Activated T-helper 1 cell treated with anti-CD3 and anti-CD28 coated beads, Interleukin-2, amount 50 U/mL, for 16 hours (primary cell): ENCODE data around the gene SDS.
"Not testable (repeated sequence)": the region's sequence is repeated elsewhere in the genome, so short reads cannot be mapped to it uniquely, and the experiment has no call there.

Experiments
- DNase-seq, 2 donors: peaks; one replicate each; pipeline ENCODE4 v3.0.0-alpha.2; 2020; ENCODE audit warnings: low read depth in 1 of 2, low spot score in 1 of 2

The SDS gene

DNA sequence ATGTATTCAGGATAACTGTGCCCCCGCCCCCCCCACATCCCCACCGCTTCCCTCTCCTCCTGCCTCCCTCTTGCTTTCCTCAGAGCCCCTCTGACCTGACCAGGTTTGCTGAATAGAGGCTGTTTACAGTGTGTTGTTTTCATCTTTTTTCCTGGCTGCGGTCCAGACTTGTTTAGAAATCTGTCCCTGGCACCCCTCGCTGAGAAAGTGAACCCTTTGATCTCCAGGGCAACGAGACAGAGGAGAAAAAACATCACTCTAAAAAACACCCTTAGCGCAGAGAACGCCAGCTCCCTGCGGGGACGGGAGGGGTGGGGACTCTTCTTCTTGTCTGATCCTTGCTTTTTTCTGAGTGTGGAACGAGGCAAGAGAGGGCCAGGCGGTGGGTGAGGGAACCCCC lies 22.5 kb downstream of the SDS start:
- DNase-seq = no peak

DNA sequence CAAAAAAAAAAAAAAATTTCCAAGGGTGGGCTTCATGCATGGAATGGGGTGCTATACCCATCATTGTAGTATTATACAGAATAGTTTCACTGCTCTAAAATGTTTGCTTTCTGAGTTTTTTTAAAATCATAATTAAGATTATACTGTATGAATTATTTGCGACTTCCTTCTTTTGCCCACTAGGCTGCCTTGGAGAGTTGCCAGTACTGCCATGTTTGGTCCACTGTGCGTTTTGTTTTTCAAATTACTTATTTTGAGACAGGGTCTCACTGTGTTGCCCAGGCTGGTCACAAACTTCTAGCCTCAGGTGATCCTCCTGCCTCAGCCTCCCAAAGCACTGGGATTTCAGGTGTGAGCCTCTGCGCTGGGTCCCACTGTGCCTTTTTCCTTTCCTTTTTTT lies 25.4 kb downstream of the SDS start:
- DNase-seq = no peak

DNA sequence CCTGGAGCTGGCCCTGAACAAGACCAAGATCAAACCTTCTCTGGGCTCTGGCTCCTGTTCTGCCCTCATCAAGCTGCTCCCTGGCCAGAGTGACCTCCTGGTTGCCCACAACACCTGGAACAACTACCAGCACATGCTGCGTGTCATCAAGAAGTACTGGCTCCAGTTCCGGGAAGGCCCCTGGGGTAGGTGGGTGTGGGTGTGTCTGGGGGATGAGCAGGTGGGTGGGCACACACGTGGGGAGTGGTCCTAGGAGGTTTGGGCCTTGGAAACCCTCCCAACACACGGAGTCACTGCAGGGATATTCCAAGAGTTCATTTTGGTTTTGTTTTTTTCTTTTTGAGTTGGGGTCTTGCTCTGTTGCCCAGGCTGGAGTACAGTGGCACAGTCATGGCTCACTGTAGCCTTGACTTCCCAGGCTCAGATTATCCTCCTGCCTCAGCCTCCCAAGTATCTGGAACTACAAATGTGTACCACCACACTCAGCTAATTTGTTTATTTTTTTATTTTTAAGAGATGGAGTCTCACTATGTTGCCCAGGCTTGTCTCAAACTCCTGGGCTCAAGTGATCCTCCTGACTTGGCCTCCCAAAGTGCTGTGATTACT lies 28.8 kb downstream of the SDS start:
- no peak for DNase-seq

DNA sequence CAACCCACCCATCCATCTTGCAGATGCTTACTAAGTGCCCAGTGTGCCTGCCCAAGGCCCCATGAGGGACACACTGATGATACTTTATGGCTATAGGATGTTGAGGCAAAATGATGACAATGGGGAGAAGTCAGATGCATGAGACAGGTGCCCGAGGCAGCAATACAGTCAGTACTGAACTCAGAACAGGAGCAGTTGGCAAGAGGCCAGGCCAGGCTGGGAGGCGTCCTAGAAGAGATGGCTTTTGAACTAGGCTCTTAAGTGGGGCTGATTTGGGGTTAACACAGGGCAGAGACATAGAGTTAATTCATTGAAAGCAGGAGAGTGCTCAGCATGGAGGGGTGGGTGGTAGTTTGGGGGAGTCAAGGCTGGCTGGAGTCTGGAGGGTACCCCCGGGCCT lies 29.7 kb downstream of the SDS start:
- DNase-seq = no peak

DNA sequence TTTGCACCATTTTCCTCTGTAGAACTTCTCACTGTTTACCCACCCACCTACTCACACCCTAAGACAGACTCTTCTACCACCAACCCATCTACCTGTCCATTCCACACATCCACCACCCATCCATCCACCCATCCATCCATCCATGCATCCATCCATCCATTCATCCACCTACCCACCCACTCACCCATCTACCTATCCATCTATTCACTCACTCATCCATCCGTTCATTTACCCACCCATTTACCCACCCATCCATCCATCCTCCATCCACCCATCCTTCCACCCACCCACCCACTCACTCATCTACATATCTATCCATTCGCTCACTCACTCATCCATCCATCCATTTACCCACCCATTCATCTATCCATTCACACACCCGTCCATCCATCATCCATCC lies 30.2 kb downstream of the SDS start:
- DNase-seq = no peak

DNA sequence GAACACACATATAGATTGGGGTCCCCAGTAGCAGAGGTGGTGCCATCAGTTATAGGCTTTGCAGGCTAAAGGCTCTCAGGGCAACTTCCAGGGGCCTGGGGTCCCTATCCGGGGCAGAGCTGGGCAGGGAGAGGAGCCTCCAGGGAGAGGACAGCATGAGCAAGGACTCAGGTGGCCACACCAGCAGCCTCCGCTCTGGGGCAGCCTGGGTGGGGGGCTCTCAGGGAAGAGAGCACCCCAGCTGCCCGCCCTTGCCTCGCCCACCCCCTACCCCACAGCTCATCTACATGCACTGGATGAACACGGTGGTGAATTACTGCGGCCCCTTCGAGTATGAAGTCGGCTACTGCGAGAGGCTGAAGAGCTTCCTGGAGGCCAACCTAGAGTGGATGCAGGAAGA lies 31.3 kb downstream of the SDS start:
- DNase-seq = no peak

DNA sequence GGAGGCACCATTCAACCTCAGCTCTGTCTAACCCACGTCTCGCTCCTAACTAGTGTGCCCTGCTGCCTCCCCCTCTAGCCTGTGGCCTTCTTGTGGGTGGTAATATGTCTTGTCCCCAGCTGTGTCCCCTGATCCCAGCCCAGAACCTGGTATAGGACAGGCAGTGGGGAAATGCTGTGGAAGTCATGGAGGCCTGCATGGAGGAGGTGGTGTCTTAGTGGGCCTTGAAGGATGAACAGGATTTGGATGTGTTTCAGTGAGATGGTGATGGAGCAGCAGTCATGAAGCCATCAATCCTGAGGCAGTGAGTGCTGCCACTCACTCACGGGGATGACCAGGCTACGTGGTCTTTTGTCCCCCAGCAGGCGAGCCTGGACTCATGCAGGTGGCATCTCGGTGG lies 31.9 kb downstream of the SDS start:
- DNase-seq = no peak

DNA sequence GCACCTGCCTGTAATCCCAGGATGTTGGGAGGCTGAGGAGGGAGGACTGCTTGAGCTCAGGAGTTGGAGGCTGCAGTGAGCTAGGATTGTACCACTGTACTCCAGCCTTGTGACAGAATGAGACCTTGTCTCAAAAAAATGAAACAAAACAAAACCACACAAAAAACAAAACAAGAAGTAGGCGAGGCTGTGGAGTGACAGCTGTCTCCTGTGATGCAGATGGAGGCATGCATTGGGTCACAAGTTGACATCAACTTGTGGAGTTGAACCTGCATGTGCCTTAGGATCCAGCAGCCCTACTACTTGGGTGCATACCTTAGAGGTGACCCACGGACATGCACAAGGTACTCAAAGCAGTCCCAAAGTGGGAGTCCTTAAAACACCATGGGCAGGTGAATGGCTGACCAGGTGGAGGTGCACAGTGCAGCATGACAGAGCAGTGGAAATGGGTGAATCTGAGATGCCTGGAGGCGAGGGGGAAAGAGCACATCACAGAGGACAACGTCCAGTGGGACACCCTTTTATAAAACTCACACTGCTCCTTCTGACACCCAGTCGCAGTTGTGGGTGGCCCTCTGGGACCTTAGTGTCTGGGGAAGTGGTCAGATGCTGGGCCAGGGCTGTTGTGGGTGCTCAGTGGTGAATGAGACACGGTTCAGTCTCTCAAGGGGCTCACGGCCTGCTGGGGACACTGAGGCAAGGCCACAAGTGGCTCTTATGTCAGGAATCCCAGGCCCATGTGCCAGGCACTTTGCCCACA lies 32.6 kb downstream of the SDS start:
- DNase-seq = no peak

DNA sequence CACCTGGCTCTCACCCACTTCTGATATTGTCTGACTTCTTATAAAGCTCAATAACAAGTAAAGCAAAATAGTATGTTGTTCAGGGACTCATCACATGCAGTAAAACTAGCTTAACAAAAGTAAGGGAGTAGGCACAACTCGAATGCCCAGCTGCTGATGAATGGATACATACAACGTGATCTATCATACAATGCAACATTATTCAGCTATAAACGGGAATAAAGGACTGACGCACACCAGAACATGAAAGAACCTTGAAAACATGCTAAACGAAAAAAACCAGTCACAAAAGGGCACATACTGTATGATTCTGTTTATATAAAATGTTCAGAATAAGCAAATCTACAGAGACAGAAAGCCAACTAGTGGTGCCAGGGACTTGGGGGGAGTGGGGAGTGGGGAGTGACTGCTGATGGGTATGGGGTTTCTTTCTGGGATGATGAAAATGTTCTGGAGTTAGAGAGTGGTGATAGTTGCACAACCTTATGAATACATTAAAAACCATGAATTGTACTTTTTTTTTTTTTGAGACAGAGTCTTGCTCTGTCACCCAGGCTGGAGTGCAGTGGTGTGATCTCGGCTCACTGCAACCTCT lies 34.2 kb downstream of the SDS start:
- DNase-seq = no peak

DNA sequence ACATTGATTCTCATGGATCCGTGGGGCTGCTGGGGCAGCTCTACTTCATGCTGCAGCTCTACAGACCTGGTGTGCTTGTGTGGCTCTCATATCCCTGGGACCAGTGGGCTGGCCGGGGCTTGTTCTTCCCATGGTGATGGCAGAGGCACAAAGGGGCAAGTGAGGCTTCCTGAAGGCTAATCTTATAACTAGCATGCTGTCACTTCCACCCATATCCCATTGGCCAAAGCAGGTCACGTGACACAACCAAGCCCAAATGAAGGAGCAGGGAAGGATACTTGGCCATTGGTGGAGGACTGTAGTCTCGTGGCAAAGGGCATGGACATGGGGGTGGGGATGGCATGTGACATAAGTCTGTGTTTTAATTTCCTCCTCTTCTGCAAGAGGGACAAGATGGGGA lies 35.4 kb downstream of the SDS start:
- DNase-seq = no peak

DNA sequence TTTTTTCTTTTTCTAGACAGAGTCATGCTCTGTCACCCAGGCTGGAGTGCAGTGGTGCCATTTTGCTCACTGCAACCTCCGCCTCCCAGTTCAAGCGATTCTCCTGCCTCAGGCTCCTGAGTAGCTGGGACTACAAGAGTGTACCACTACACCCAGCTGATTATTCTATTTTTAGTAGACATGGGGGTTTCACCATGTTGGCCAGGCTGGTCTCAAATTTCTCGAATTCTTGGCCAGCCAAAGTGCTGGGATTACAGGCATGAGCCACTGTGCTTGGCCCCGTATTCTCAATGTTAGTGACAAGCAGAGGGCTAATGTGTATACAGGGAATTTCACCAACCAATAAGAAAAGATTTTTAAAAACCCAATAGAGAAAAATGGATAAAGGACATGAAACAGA lies 36.9 kb downstream of the SDS start:
- DNase-seq = no peak

DNA sequence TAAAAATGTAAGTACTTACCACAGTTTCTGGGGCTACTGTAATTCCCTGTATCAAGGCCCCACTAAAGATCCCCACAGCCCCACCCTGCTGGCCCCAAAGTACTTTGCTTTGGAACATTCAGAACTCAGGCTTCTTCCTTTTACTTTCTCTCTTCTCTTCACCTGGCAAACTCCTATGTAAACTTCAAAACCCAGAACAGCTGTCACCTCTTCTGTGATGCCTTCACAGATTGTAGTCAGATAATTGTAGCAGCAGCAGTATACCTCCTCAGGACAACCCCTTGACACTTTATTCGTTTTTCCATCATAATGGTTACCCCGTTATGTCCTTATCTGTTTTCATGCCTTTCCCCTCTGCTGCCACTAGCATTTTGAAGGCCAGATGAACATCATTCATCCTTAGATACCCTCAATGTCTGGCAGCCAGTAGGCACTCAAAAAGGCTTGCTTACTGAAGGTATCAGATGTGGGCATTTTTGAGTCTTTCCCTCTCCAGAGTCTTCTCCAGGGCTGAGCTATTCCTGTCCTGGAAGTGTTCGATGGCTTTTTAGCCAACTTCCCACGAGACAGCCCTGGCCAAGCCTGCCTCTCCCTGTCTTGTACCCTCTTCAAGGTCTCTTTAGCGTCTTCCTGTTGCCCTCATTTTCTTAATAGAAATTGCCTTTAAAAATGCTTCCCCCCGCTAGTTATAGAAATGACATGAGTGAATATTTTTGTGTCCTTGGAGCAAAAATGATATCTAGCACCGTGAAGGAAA lies 37.9 kb downstream of the SDS start:
- DNase-seq = no peak

DNA sequence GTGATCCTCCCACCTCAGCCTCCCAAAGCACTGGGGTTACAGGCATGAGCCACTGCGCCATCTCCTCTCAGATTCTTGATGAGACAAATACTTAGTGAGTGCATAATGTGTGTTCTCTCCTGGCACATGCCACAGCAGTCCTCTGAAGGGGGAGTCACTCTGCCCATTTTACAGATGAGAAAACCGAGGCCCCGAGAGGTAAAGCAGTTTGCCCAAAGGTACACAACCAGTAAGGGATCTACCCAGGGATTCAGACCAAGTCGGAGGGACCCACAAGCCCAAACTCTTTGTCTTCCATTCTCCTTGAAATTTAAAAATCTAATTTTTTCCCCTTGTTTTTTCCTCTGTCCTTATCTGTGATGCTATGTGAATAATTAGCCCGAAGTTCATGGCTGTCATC lies 39.0 kb downstream of the SDS start:
- DNase-seq = no peak

DNA sequence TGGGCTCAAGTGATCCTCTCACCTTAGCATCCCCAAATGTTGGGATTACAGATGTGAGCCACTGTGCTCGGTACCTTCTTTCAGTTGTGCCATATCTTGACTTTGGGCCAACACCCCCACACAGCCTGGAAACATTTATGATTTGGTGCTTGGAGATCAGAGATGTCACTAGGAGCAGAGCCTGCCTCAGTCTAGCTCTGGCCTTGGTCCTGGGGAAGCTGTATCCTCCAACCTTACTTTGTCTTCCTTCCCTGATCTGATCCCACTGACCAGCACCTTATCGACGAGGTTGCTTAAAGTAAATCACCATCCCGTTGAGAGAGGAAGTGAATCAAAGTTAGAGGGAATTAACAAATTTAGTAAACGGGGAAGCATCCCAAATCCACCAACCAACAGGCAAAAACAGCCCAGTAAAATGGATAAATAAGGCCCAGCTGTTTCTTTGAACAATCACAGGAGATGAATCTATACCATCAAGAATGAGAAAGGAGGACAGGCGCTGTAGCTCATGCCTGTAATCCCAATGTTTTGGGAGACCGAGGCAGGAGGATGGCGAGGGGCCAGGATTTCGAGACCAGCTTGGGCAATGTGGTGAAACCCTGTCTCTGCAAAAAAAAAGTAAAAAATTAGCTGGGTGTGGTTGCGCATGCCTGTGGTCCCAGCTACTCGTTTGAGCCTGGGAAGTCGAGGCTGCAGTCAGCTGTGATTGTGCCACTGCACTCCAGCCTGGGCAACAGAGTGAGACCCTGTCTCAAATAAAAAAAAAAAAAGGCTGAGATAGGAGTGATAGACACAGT lies 41.9 kb downstream of the SDS start:
- DNase-seq = no peak

DNA sequence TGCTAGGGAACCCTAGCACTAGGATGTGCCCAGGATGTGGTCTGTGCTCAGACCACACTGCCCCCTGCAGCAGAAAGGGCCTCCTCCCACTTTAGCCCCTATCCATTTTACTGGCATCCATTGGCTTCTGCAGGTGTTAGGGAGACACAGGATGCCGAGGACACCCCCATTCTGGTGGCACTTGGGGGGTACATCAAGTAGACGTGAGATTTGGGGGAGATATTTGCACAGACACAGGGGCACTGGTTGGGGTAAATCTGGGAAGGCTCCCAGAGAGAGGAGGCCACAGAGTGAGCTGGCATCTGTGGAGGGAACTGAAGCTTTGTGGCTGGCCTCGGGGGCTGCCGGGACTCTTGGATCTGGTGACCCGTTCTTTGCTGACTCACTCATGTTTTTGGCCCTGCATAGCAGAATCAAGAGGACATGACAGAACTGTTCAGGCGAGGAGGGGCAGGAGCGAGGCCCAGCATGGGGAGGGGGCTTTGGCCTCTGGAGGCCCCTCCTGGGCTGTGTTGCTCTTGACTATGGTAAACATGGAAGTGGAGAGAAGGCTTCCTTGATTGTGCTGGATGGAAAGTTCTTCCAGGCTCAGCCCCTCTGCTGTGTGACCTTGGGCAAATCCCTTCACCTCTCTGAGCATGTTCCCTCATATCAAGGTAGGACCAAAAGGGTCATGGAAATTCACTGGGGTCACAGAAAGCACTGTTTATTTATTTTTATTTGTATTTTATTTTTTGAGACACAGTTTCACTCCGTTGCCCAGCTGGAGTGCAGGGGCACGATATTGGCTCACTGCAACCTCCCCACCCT lies 43.5 kb downstream of the SDS start:
- no peak for DNase-seq

DNA sequence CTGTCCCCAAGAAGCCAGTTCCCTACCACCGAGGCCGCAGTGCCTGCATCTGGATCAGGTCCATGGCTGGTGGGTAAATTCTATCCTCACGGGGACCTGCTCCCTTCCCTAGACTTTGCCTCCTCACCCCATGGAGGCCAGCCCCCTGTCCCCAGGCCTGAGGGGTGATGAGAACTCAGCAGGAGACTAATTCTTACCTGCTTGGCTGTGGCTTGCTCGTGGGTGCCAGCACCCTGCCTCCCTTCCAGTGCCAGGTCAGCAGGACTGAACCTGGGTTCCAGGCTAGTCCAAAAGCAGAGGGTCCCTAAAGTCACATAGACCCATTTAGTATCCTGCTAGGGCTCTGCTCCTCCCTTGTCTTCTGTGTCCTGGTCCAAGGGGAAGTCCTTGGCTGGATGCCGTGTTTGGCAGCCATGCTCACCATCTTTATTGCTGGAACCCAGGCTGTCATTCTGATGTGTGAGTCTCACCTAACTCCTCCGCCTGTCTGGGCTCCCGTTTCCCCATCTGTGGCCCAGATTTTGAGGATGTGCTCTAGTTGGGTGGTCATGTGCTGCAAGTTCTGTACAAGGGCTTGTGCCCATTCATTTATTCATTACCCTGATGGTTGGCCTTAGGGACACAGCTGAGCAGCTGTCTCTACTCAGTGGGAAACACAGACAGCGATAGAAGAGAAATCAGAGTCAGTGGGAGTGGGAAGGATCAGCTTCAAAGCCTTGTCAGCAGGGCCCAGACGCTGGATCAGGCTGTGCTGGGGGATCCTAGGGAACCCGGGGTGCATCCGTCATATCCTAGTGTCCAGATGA lies 44.4 kb downstream of the SDS start:
- no peak for DNase-seq

DNA sequence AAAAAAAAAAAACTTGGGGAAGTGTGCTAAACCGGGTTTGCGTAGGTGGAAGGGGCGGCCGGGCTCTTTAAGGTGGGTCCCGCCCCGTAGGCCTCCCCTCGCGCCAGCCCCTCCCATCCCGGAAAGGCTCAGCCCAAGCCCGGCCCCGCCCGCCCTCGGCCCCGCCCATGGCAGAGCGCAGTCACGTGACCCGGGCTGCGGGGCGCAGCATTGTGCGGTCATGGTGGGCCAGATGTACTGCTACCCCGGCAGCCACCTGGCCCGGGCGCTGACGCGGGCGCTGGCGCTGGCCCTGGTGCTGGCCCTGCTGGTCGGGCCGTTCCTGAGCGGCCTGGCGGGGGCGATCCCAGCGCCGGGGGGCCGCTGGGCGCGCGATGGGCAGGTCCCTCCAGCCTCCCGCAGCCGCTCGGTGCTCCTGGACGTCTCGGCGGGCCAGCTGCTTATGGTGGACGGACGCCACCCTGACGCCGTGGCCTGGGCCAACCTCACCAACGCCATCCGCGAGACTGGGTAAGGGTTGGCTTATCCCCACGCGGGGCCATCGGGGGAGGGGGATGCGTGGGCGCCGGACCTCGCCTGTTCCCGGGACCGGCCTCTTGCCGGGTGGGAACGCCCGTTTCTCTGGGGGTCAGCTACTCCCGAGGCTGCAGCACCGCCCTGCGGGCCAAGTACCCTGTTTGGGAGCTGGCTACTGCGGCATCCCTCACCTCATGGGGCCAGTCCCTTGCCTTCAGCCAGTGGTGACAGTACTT lies 45.1 kb downstream of the SDS start, which contains the start of gene PLBD2:
Gene PLBD2, plus strand, starts transcription at position 207 of the 752 bp plus-strand sequence. Its CDS starts 14 bp downstream, at position 221.
- peak; percentile 88 to 90 for DNase-seq

DNA sequence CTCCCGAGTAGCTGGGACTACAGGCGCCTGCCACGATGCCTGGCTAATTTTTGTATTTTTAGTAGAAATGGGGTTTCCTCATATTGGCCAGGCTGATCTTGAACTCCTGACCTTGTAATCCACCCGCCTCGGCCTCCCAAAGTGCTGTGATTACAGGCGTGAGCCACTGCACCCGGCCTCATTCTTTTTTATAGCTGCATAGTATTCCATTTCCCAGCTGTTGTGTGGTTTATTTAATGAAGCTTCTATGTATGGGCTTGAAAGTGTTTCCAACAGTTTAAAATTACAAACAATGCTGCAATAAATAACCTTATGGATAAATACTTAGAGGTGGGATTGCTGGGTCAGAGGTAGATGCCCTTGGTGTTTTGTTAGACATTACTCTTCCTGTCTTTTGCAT lies 49.5 kb downstream of the SDS start:
- DNase-seq = not testable (repeated sequence)

DNA sequence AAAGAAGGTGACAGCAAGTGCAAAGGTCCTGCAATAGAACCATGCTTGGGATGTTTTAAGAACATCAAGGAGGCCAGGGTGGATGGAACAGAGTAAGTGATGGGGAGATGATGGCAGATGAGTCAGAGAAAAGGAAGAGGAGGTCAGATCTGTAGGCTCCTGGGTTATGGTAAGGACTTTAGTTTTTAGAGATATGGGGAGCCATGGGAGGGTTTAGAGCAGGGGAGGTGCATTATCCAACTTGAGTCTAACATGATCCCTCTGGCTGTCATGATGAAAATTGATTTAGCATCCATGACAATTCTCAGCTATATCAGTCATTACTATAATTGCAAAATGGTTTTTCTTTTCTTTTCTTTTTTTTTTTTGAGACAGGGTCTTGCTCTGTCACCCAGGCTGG lies 52.6 kb downstream of the SDS start:
- DNase-seq = no peak
